ENCODE measurements around the gene PEX14. TPM values are rescaled to one million over a fixed set of nuclear protein-coding genes. Genes with fewer than 3 reads are reported as not detected.

PEX14 gene
- total and polyA plus RNA-seq, 5 donors from 2014 or later = 3.5 to 22.4 (median 4.9) TPM

DNA sequence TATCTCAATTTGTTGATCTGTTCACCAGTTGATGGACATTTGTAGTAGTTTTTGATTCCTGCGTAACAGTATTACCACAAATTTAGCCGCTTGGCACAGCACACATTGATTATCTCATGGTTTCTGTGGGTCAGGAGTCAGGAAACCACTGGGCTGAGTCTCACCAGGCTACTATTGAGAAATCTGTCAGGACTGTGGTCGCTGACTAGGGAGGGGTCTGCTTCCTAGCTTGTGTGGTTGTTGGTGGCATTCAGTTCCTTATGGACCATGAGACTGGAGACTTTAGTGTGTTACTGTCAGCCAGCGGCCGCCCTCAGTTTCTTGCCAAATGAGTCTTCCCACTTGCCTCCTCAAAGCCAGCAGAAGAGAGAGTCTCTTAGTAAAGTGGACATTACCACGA lies 9.8 kb downstream of the PEX14 start:
- H3K4me3 Mint-ChIP-seq = no peak overlapping the region

DNA sequence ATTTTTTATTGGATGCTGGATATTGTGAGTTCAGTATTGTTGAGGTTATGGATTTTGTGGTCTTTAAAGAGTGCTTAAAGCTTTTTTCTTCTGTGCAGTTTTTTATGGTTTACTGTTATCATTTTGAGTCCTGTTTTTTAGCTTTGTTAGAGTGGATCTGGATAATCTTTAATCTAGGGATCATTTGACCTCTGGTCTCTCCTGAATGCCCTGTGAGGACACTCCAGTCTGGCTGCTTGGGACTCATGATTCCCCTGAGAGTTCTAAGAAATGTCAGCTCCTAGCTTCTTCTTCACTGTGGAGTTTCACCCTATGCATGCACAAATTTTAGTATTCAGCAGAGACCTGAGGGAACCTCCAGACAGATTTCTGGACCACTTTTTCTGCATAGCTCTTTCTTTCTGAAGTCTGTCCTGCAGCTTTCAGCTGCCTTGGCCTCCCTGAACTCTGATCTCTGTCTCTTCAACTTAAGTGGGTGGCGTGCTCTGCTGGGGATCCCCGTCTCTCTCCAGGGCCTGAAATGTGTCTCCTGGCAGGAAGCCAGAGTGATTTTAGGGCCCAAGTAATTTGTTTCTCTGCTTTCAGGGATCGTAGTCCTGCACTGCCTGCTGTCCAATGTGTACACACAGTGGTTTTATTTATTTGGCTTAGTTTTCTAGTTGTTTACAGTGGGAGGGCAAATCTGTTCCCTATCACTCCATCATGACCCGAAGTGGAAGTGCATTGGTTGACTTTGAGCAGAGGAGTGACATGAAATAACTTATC lies 14.7 kb downstream of the PEX14 start:
- no peaks in the 10 kb centered on the region for H3K9me3 ChIP-seq (ENCODE audit: control insufficient read depth in 2 of 2, low read length in 2 of 2)
- no peaks in the 10 kb centered on the region for H3K27me3 Mint-ChIP-seq
- ATAC-seq (ENCODE audit: low read depth in 2 of 2) = no peak

More for the DNA sequence above, 9.8 kb downstream of the PEX14 start:
- ATAC-seq (ENCODE audit: low read depth in 2 of 2) (no peak), DNase-seq (no peak)
- Mint-ChIP-seq H3K36me3 (peaks cover 12% of the 10 kb centered on the region), H3K9me3 (peaks cover 0 to 1% (median 0%) of the 10 kb centered on the region in 7 donors), H3K4me1 (peaks cover 9 to 18% (median 13%) of the 10 kb centered on the region in 4 donors), H3K27ac (no peak overlapping the region), H3K27me3 (no peaks in the 10 kb centered on the region)
- no peak overlapping the region for H3K27ac ChIP-seq (ENCODE audit: insufficient read depth, low read length, poor library complexity, severe bottlenecking)
- no peak overlapping the region for H3K4me3 ChIP-seq (ENCODE audit: low read depth, low read length)
- peaks cover under 1% of the 10 kb centered on the region for H3K36me3 ChIP-seq (ENCODE audit: control insufficient read depth, insufficient read depth, low read length)
- no peaks in the 10 kb centered on the region for H3K9me3 ChIP-seq (ENCODE audit: control insufficient read depth in 2 of 2, low read length in 2 of 2)
- no peaks in the 10 kb centered on the region for H3K27me3 ChIP-seq (ENCODE audit: control insufficient read depth, insufficient read depth, low read length)
- no peaks in the 10 kb centered on the region for H3K4me1 ChIP-seq (ENCODE audit: control insufficient read depth, insufficient read depth, low read length, poor library complexity, severe bottlenecking)

DNA sequence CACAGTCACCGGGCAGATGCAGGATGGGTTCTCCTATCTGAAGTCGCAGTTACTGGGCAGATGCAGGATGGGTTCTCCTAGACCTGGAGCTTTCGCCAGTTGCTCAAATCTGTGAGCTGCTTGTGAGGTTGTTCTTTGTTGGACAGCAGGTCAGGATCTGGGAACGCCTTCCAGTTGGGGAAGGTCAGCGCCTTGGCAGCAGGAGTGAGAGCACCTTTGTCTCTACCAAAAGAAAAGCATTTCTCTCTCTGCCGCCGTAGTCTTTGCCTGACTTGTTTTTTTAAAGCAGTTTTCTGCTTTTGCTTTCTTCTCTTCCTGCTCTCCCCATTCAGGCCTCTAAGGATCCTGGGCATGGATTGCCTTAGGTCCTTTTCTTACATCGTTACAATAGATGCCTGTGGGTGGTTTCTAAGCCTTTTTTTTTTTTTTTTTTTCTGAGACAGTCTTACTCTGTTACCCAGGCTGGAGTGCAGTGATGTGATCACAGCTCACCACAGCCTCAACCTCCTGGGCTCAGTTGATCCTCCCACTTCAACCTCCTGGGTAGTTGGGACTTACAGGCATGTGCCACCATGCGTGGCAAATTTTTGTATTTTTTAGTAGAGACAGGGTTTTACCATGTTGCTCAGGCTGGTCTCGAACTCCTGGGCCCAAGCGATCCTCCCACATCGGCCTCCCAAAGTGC lies 15.7 kb downstream of the PEX14 start:
- DNase-seq (no peak), ATAC-seq (ENCODE audit: low read depth in 2 of 2) (no peak)
- H3K27ac Mint-ChIP-seq = no peak overlapping the region
- H3K36me3 Mint-ChIP-seq = peaks cover 11% of the 10 kb centered on the region
- H3K4me3 Mint-ChIP-seq = no peak overlapping the region
- Histone ChIP-seq H3K4me1 (ENCODE audit: control insufficient read depth, insufficient read depth, low read length, poor library complexity, severe bottlenecking) (peaks cover 10% of the 10 kb centered on the region), H3K36me3 (ENCODE audit: control insufficient read depth, insufficient read depth, low read length) (peaks cover 8% of the 10 kb centered on the region), H3K27ac (ENCODE audit: insufficient read depth, low read length, poor library complexity, severe bottlenecking) (no peak overlapping the region), H3K27me3 (ENCODE audit: control insufficient read depth, insufficient read depth, low read length) (no peaks in the 10 kb centered on the region), H3K9me3 (ENCODE audit: control insufficient read depth in 2 of 2, low read length in 2 of 2) (no peaks in the 10 kb centered on the region), H3K4me3 (ENCODE audit: low read depth, low read length) (no peak overlapping the region)
- no peaks in the 10 kb centered on the region for H3K27me3 Mint-ChIP-seq
- peaks cover 0 to 1% (median 0%) of the 10 kb centered on the region in 7 donors for H3K9me3 Mint-ChIP-seq
- peaks cover 11 to 27% (median 11%) of the 10 kb centered on the region in 4 donors for H3K4me1 Mint-ChIP-seq

More for the DNA sequence above, 14.7 kb downstream of the PEX14 start:
- Mint-ChIP-seq H3K4me1 (peaks cover 7 to 18% (median 12%) of the 10 kb centered on the region in 4 donors), H3K36me3 (peaks cover 11% of the 10 kb centered on the region), H3K4me3 (no peak overlapping the region), H3K9me3 (peaks cover 0 to 1% (median 0%) of the 10 kb centered on the region in 7 donors), H3K27ac (no peak overlapping the region)
- no peaks in the 10 kb centered on the region for H3K27me3 ChIP-seq (ENCODE audit: control insufficient read depth, insufficient read depth, low read length)
- no peak overlapping the region for H3K4me3 ChIP-seq (ENCODE audit: low read depth, low read length)
- DNase-seq = no peak
- H3K27ac ChIP-seq (ENCODE audit: insufficient read depth, low read length, poor library complexity, severe bottlenecking) = no peak overlapping the region
- peaks cover 1% of the 10 kb centered on the region for H3K4me1 ChIP-seq (ENCODE audit: control insufficient read depth, insufficient read depth, low read length, poor library complexity, severe bottlenecking)
- H3K36me3 ChIP-seq (ENCODE audit: control insufficient read depth, insufficient read depth, low read length) = peaks cover 8% of the 10 kb centered on the region

DNA sequence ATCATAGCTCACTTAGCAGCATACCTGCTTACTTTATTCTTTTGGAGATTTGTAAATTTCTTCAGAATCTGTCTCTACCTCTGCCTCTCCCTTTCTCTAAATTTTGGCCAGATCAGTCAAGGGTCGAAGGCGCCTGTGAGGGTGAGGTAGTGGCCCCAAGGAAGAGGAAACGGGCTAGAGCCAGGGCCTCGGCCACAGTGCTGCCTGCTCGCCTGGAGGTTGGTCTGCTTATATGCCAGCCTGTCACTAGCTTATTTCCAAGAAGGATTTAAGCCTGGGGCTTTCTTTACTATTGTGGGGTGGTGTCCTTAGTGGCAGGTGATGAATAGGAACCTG lies 19.6 kb downstream of the PEX14 start:
- peaks cover 17% of the 10 kb centered on the region for H3K36me3 Mint-ChIP-seq
- H3K27ac Mint-ChIP-seq = peak overlapping the region in 2 of 3 donors; percentile 89 to 97
- H3K4me3 Mint-ChIP-seq = peak overlapping the region; percentile 73 to 90 (median 89)
- Histone ChIP-seq H3K4me3 (ENCODE audit: low read depth, low read length) (no peak overlapping the region), H3K4me1 (ENCODE audit: control insufficient read depth, insufficient read depth, low read length, poor library complexity, severe bottlenecking) (peaks cover 22% of the 10 kb centered on the region), H3K27ac (ENCODE audit: insufficient read depth, low read length, poor library complexity, severe bottlenecking) (no peak overlapping the region), H3K36me3 (ENCODE audit: control insufficient read depth, insufficient read depth, low read length) (peaks cover 8% of the 10 kb centered on the region), H3K27me3 (ENCODE audit: control insufficient read depth, insufficient read depth, low read length) (no peaks in the 10 kb centered on the region), H3K9me3 (ENCODE audit: control insufficient read depth in 2 of 2, low read length in 2 of 2) (no peaks in the 10 kb centered on the region)
- DNase-seq (no peak), ATAC-seq (ENCODE audit: low read depth in 2 of 2) (no peak)
- no peaks in the 10 kb centered on the region for H3K27me3 Mint-ChIP-seq
- no peaks in the 10 kb centered on the region for H3K9me3 Mint-ChIP-seq
- peaks cover 12 to 57% (median 25%) of the 10 kb centered on the region in 4 donors for H3K4me1 Mint-ChIP-seq

DNA sequence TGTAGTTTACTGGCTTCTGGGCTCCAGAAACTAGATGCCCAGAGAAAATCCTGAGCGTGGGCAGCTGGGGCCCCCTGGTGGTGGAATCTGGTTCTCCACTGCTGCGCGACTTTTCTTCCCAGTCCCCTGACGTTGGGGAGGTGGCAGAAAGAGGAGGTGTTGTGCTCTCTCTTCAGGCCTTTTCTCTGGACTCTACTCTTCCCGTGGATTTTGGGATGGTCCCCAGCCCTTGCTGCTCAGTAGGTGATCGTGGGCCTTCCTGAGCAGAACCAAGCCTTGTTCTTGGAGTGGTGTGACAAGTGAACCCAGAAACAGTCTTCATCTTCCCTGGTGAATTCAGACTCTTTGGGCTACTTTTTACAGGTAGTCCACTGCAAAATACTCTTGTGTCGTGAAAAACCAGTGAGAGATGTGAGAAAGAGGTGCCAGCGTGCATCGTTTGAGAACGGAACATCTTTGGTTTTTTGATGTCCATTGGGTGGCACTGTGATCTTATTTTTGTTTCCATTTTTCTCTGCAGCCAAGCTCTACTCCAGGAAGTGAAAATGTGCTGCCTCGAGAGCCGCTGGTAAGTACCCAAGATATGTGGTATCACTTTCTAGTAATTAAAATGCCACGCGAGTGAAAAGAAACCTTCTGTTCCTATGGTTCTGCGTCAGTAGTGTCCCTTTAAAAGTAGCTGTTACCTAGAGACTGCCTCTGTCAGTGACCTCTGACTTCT lies 20.2 kb downstream of the PEX14 start:
- ATAC-seq (ENCODE audit: low read depth in 2 of 2) (peak; percentile 86 to 90), DNase-seq (peak; percentile 56 to 91 (median 79))
- H3K27ac ChIP-seq (ENCODE audit: insufficient read depth, low read length, poor library complexity, severe bottlenecking) = peak overlapping the region; percentile 73
- Mint-ChIP-seq H3K27ac (peak overlapping the region; percentile 76 to 97 (median 89)), H3K4me1 (peaks cover 9 to 56% (median 27%) of the 10 kb centered on the region in 4 donors), H3K4me3 (peak overlapping the region; percentile 73 to 90 (median 89)), H3K27me3 (no peaks in the 10 kb centered on the region), H3K36me3 (peaks cover 15% of the 10 kb centered on the region), H3K9me3 (no peaks in the 10 kb centered on the region)
- no peaks in the 10 kb centered on the region for H3K9me3 ChIP-seq (ENCODE audit: control insufficient read depth in 2 of 2, low read length in 2 of 2)
- H3K36me3 ChIP-seq (ENCODE audit: control insufficient read depth, insufficient read depth, low read length) = peaks cover 5% of the 10 kb centered on the region
- H3K27me3 ChIP-seq (ENCODE audit: control insufficient read depth, insufficient read depth, low read length) = no peaks in the 10 kb centered on the region
- H3K4me1 ChIP-seq (ENCODE audit: control insufficient read depth, insufficient read depth, low read length, poor library complexity, severe bottlenecking) = peaks cover 22% of the 10 kb centered on the region
- peak overlapping the region; percentile 95 for H3K4me3 ChIP-seq (ENCODE audit: low read depth, low read length)

DNA sequence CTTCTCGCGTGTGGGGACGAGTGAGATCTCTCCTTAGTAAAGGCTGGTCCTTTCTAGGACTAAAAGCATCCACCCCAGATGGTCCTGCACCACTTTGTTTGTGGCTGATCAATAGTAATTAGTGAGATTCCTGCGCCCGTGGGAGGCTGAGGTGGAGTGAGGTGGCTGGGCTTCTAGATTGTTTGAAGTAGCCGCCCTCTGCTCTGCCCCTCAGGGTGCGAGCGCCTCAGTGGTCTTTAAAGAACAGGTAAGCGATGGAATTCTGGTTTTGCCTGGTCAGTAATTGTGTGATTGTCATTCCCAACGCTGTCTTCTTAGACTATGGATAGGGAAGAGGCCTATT lies 20.7 kb downstream of the PEX14 start:
- no peaks in the 10 kb centered on the region for H3K9me3 ChIP-seq (ENCODE audit: control insufficient read depth in 2 of 2, low read length in 2 of 2)
- H3K27ac Mint-ChIP-seq = peak overlapping the region; percentile 76 to 97 (median 89)
- H3K27ac ChIP-seq (ENCODE audit: insufficient read depth, low read length, poor library complexity, severe bottlenecking) = peak overlapping the region; percentile 73
- H3K9me3 Mint-ChIP-seq = no peaks in the 10 kb centered on the region
- DNase-seq (no peak), ATAC-seq (ENCODE audit: low read depth in 2 of 2) (no peak)
- no peaks in the 10 kb centered on the region for H3K27me3 Mint-ChIP-seq
- H3K4me1 ChIP-seq (ENCODE audit: control insufficient read depth, insufficient read depth, low read length, poor library complexity, severe bottlenecking) = peaks cover 22% of the 10 kb centered on the region
- peaks cover 15% of the 10 kb centered on the region for H3K36me3 Mint-ChIP-seq
- peak overlapping the region; percentile 73 to 90 (median 89) for H3K4me3 Mint-ChIP-seq
- H3K27me3 ChIP-seq (ENCODE audit: control insufficient read depth, insufficient read depth, low read length) = no peaks in the 10 kb centered on the region
- no peaks in the 10 kb centered on the region for H3K36me3 ChIP-seq (ENCODE audit: control insufficient read depth, insufficient read depth, low read length)
- H3K4me1 Mint-ChIP-seq = peaks cover 9 to 56% (median 27%) of the 10 kb centered on the region in 4 donors
- H3K4me3 ChIP-seq (ENCODE audit: low read depth, low read length) = peak overlapping the region; percentile 95

DNA sequence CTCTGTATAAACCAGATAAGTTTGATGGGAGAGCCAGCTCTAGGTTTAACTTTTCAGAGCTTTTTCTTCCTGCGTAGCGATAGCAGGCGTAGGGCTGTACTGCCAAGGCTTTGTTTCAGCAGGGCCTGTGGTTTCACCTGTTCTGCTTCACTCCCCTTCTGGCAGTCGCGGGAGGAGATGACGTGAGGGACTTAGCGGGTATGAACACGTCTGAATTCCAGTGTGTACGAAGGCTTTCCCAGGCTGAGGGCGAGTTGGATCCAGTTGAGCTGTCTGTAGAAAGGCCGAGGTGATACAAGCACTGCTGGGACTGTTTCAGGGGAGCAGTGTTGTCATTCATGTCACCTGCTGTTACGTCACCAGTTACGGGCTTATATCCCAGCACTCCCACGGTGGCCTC lies 21.2 kb downstream of the PEX14 start:
- Histone ChIP-seq H3K4me1 (ENCODE audit: control insufficient read depth, insufficient read depth, low read length, poor library complexity, severe bottlenecking) (peaks cover 22% of the 10 kb centered on the region), H3K9me3 (ENCODE audit: control insufficient read depth in 2 of 2, low read length in 2 of 2) (no peaks in the 10 kb centered on the region), H3K27me3 (ENCODE audit: control insufficient read depth, insufficient read depth, low read length) (no peaks in the 10 kb centered on the region), H3K36me3 (ENCODE audit: control insufficient read depth, insufficient read depth, low read length) (no peaks in the 10 kb centered on the region), H3K4me3 (ENCODE audit: low read depth, low read length) (peak overlapping the region; percentile 95), H3K27ac (ENCODE audit: insufficient read depth, low read length, poor library complexity, severe bottlenecking) (peak overlapping the region; percentile 73)
- no peaks in the 10 kb centered on the region for H3K9me3 Mint-ChIP-seq
- ATAC-seq (ENCODE audit: low read depth in 2 of 2) (no peak), DNase-seq (no peak)
- H3K27ac Mint-ChIP-seq = peak overlapping the region; percentile 66 to 97 (median 89)
- H3K27me3 Mint-ChIP-seq = no peaks in the 10 kb centered on the region
- H3K4me3 Mint-ChIP-seq = peak overlapping the region; percentile 63 to 90 (median 89)
- H3K4me1 Mint-ChIP-seq = peaks cover 9 to 56% (median 27%) of the 10 kb centered on the region in 4 donors
- H3K36me3 Mint-ChIP-seq = peaks cover 15% of the 10 kb centered on the region

Data from CD4-positive, CD25-positive, alpha-beta regulatory T cell (primary cell).